HCT116 (cell line): ENCODE results near the gene FFAR4.

ENCODE experiments used
- CBX3 ChIP-seq: IDR thresholded peaks from 2 replicates; pipeline ENCODE4 v1.6.1; 2012; ENCODE audit warnings: low read depth
- CEBPB ChIP-seq: IDR thresholded peaks from 2 replicates; pipeline ENCODE4 v1.6.1; 2012; ENCODE audit warnings: low read depth
- CTCF ChIP-seq, 3 experiments: fragments of 200-600 bp in 1 of 3; sonication (generic) in 1 of 3; IDR thresholded peaks in 2 of 3; conservative IDR thresholded peaks in 1 of 3; 2 replicates each; pipeline ENCODE4 v1.5.1; 2012 to 2017; ENCODE audit warnings: low read depth in 2 of 3, low read length in 2 of 3, antibody characterized with exemption in 1 of 3, borderline replicate concordance in 1 of 3, control low read depth in 1 of 3, mild to moderate bottlenecking in 1 of 3, mixed read lengths in 1 of 3, mixed run types in 1 of 3, moderate library complexity in 1 of 3; ENCODE audit not compliant: insufficient read depth in 1 of 3
- EZH2phosphoT487 ChIP-seq: fragments of 200-600 bp; IDR thresholded peaks from 2 replicates; pipeline ENCODE4 v1.6.1; 2018; ENCODE audit warnings: antibody characterized with exemption, borderline replicate concordance
- JUND ChIP-seq: IDR thresholded peaks from 2 replicates; pipeline ENCODE4 v1.6.1; 2012
- MAX ChIP-seq: IDR thresholded peaks from 2 replicates; pipeline ENCODE4 v1.6.1; 2012
- POLR2A ChIP-seq: IDR thresholded peaks from 2 replicates; pipeline ENCODE4 v1.7.0; 2011; ENCODE audit warnings: borderline replicate concordance; ENCODE audit not compliant: insufficient read depth, insufficient read length; ENCODE audit errors: extremely low read depth
- POLR2AphosphoS5 ChIP-seq: IDR thresholded peaks from 2 replicates; pipeline ENCODE4 v1.6.1; 2011; ENCODE audit warnings: mild to moderate bottlenecking, low read depth, low read length, moderate library complexity
- RAD21 ChIP-seq: IDR thresholded peaks from 2 replicates; pipeline ENCODE4 v1.6.1; 2012; ENCODE audit warnings: low read depth, mild to moderate bottlenecking
- SP1 ChIP-seq: IDR thresholded peaks from 2 replicates; pipeline ENCODE4 v1.6.1; 2012; ENCODE audit warnings: low read depth
- ZBTB33 ChIP-seq: IDR thresholded peaks from 2 replicates; pipeline ENCODE4 v1.6.1; 2011; ENCODE audit warnings: mild to moderate bottlenecking, low read length, moderate library complexity; ENCODE audit not compliant: insufficient replicate concordance; ENCODE audit errors: extremely low read depth

DNA sequence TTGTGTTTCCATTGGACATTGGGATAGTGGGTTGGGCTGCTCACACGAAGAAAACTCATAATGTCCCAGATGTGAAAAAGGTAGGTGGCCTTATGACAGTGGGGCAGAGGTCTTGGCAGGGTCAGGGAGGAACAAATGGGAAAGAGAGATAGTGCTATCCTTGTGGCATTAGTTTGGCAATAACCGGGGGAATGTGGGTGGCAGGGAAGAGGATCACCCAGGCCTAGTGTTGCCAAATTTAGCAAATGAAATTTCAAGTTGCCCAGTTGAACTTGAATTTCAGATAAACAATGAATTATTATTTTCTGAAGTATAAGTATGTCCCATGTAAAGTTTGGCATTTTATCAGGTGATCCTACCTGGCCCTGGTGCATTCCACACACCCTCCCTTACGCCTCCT, 46.7 kb downstream of the FFAR4 start:
- no peak for TF ChIP-seq RAD21
- no peak for TF ChIP-seq MAX
- no peak for TF ChIP-seq POLR2AphosphoS5
- TF ChIP-seq CTCF (IDR thresholded peaks at IDR 0.05 in 2 of 3, conservative IDR thresholded peaks at IDR 0.05 in 1 of 3; ENCODE audit: borderline replicate concordance in 1 of 3, insufficient read depth in 1 of 3, low read depth in 2 of 3, low read length in 2 of 3), result no peak
- no peak for TF ChIP-seq CEBPB
- no peak for TF ChIP-seq ZBTB33
- TF ChIP-seq POLR2A, result no peak
- TF ChIP-seq EZH2phosphoT487, result no peak
- TF ChIP-seq JUND, result no peak
- no peak for TF ChIP-seq CBX3
- TF ChIP-seq SP1, result no peak
